ENCODE measurements around the gene ARL8B.

DNA sequence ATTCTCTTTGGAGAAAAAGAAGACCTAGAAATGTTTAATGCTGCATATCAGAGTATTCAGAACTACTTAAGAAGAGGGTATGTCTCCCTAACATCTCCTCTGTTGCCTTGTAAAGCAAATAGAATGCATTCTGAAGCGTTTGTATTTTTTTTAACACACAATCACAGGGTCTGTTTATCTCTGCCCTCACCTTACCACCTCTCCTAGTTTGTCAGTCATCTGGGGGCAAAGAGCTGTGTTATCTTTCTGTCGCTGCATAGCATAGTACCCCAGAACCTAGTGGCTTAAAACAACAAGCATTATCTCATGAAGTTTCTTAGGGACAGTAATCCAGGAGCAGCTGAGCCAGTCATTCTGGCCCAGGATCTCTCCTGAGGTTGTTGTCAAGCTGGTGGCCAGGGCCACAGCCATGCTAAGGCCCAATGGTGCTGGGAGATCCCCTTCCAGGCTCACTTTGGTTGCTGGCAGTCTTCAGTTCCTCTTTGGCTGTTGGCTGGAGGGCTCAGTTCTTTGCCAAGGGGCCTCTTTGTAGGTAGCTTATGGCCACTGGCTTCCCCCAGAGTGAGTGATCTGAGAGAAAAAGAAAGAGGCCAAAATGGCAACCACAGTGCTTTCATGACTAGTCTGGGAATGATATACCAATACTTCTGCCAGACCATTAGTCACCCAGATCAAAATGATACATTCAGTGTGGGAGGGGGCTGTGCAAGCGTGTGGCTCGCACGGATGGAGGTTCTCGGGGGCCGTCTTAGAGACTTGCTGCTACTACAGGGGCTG lies 83.3 kb downstream of the ARL8B start:
- TF ChIP-seq CTCF (IDR thresholded peaks at IDR 0.05) (no peak), POLR2A (IDR thresholded peaks at IDR 0.05) (no peak)
